Measurements from ENCODE around the gene ZMIZ1.

ZMIZ1 gene

DNA sequence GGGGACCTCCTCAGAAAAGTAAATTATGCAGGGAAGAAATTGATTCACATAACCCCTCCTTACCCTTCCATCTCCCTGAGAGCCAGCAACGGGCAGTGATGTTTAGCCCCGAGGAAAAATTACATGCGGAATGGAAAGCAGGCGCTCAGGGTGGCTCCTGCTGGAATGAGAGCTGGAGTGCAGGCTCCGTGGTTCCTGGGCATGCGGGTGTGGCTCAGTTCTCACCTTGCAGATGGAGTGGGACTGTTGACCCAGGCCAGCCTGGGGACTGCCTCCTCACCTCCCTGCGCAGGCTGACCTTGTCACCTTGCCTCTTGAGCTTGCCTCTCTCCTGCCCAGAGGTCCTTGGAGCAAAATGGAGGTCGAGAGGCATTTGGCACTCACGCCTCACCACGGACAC, 195.2 kb downstream of the ZMIZ1 start:
- peak overlapping the region; percentile 72 for H3K27ac ChIP-seq
- TF ChIP-seq ZFX (IDR thresholded peaks at IDR 0.05), result no peak
- TF ChIP-seq, protein P1, sequence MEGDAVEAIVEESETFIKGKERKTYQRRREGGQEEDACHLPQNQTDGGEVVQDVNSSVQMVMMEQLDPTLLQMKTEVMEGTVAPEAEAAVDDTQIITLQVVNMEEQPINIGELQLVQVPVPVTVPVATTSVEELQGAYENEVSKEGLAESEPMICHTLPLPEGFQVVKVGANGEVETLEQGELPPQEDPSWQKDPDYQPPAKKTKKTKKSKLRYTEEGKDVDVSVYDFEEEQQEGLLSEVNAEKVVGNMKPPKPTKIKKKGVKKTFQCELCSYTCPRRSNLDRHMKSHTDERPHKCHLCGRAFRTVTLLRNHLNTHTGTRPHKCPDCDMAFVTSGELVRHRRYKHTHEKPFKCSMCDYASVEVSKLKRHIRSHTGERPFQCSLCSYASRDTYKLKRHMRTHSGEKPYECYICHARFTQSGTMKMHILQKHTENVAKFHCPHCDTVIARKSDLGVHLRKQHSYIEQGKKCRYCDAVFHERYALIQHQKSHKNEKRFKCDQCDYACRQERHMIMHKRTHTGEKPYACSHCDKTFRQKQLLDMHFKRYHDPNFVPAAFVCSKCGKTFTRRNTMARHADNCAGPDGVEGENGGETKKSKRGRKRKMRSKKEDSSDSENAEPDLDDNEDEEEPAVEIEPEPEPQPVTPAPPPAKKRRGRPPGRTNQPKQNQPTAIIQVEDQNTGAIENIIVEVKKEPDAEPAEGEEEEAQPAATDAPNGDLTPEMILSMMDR (conservative IDR thresholded peaks at IDR 0.05), result no peak

DNA sequence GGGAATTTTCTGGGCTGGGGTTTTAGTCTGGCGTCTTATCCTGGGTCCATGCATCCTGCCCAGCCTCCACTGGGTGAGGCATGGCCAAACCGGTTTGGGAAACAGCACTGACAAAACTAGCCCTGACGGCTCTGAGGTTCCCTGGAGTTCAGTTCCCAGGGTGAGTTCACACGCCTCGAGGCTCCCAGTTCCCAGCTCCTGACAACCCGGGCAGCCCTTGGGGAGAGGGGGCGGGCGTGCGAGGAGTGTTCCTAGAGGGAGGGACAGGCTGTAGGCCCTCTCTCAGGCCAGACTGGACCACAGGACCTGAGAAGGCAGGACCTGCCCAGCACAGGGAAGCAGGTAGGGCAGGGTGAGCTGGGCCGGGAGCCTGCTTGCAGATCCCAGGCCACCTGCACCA, 196.2 kb downstream of the ZMIZ1 start:
- TF ChIP-seq, protein P1 (conservative IDR thresholded peaks at IDR 0.05), result no peak
- no peak for TF ChIP-seq ZFX (IDR thresholded peaks at IDR 0.05)
- peak overlapping the region; percentile 72 for H3K27ac ChIP-seq

DNA sequence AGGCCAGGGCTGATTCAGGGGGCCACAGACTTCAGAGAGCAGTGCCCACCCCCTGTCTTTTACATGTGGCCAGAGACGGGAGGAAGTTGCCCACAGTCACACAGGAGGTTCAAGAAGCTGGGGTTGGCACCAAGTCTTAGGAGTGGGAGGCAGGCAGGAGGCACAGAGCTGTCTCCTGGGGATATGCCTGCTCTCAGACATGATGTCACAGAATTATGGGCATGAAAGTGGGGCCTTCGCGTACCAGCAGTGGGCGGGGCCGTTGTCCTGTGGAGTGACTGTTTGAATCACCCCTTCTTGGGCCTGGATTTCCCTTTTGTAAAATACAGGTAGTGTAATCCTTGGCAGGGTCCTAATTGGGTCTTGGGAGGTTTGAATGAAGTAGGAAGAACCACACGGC, 197.3 kb downstream of the ZMIZ1 start:
- peak overlapping the region; percentile 72; the same call in 1 of the 2 replicates for H3K27ac ChIP-seq
- TF ChIP-seq ZFX (IDR thresholded peaks at IDR 0.05), result no peak
- TF ChIP-seq, protein P1 (conservative IDR thresholded peaks at IDR 0.05), result no peak

DNA sequence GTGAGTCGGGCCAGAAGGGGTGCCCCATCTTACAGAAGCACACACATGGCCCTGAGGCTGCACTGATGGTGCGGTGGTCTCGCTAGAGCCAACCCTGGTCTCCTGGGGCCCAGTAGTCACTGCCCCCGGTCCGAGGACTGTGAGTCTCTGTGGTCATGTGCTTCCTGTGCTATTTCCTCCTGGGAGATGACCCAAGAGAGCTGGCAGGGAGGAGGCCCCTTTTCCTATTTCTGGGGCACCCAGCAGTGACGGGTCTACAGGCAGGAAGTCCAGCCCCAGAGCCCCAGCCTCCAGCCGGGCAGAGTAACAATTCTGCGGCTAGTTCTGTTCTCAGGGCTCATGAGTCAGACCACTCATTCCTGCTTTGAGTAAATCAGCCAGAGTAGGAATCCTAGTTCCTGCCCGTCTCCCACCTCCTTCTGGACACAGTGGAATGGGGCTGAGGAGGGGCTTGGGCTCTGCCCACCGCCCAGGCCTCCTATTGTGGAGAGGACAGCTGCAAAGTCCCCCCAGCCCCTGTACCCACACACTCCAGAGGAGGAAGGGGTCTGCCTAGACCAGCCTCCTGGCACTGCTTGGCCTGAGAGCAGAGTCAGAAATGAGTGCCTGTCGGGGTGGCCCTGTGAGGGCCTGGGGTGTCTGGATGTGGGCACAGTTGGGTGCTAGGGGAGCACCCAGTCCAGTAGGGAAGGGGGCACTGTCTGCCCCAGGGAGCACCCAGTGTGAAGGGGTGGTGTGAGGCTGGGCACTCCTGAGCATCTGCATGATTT, 198.0 kb downstream of the ZMIZ1 start:
- TF ChIP-seq, protein P1 (conservative IDR thresholded peaks at IDR 0.05), result no peak
- no peak for TF ChIP-seq ZFX (IDR thresholded peaks at IDR 0.05)
- H3K27ac ChIP-seq, result no peak overlapping the region

DNA sequence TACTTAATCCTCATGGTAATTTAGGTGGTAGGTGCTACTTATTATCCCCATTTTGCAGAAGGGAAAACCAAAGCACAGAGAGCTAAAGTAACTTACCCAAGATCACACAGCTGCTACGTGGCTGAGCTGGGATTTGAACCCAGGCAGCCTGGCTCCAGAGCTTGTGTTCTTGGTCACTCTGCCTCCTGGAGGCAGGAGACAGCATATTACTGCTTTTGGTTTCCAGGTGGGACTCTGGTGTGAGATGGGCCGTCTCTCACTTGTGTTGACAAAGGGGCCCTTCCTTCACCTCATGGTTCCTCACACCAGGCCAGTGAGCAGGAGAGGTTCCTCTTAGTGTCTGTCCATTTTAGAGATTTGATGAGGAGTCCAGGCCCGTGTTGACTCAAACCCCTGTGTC, 198.7 kb downstream of the ZMIZ1 start:
- H3K27ac ChIP-seq, result no peak overlapping the region
- no peak for TF ChIP-seq ZFX (IDR thresholded peaks at IDR 0.05)
- TF ChIP-seq, protein P1 (conservative IDR thresholded peaks at IDR 0.05), result no peak

DNA sequence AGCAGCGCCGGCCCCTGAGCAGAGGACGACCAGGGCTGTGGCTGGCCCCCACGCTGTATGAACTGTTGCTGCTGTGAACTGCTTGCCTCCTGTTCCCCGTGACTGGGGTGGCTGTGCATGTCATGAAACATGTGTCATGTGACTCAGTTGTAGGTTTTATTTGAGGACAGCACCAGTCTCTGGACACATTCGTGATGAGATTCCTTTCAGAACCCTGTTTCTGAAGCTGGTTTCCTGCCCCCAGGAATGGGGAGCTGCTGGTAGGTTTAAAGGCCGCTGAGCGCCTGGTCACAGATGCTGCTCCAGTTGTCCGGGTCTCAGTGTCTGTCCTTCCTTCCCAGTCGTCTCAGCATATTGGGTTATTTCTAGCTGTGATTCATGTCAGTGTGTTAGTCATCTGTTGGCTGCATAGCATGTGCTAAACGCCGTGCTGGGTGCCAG, 199.4 kb downstream of the ZMIZ1 start:
- TF ChIP-seq, protein P1 (conservative IDR thresholded peaks at IDR 0.05), result no peak
- no peak for TF ChIP-seq ZFX (IDR thresholded peaks at IDR 0.05)
- H3K27ac ChIP-seq, result no peak overlapping the region

DNA sequence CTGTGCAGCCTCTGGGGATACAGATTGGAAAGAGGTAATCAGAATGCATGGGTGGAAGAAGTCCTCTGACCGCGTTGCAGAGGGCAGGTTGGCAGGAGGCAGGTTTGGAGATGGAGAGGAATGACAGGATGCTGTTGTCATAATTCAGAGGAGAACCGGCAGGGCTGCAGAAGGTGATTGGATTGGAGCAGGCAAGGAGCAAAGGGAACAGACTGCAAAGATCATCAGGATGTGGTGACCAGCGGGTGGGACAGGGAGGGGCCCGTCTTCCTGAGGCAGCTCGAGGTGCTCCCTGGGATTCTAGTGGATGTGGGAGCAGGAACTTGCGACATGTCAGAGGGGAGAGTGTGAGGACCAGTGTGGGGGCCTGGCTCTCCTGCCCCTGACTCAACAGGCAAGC, 200.0 kb downstream of the ZMIZ1 start:
- no peak overlapping the region for H3K27ac ChIP-seq
- TF ChIP-seq, protein P1 (conservative IDR thresholded peaks at IDR 0.05), result no peak
- no peak for TF ChIP-seq ZFX (IDR thresholded peaks at IDR 0.05)
